GM23338 (cell line): ENCODE results near the gene TXNDC9. TPM values are rescaled to one million over a fixed set of nuclear protein-coding genes. Genes with fewer than 3 reads are reported as not detected.
"Not testable (repeated sequence)": the region's sequence is repeated elsewhere in the genome, so short reads cannot be mapped to it uniquely, and the experiment has no call there.

Experiments used
- ATAC-seq: fragments of 200-7000 bp; cut with Tn5 transposase; 3 replicates; pipeline ENCODE4 v1.9.1; 2020
- DNase-seq: peaks from one replicate; pipeline ENCODE4 v3.0.0-alpha.2; 2015; ENCODE audit warnings: low spot score
- H2AFZ ChIP-seq: fragments of 200-600 bp; sonication (generic); 2 replicates; pipeline ENCODE4 v1.8.0; 2016; ENCODE audit warnings: antibody characterized with exemption, mild to moderate bottlenecking, moderate library complexity
- H3F3A ChIP-seq: fragments of 200-600 bp; sonication (generic); replicated peaks from 2 replicates; pipeline ENCODE4 v1.8.0; 2017; ENCODE audit warnings: antibody characterized with exemption, mixed run types, low read depth
- H3K27ac ChIP-seq: fragments of 200-600 bp; sonication (generic); 2 replicates; pipeline ENCODE4 v1.6.1; 2016; ENCODE audit warnings: low read depth
- H3K27me3 ChIP-seq: fragments of 200-600 bp; sonication (generic); 2 replicates; pipeline ENCODE4 v1.8.0; 2016; ENCODE audit warnings: mild to moderate bottlenecking, mixed run types, moderate library complexity; ENCODE audit not compliant: insufficient read depth
- H3K36me3 ChIP-seq: fragments of 200-600 bp; sonication (generic); 2 replicates; pipeline ENCODE4 v1.8.0; 2016; ENCODE audit warnings: mild to moderate bottlenecking; ENCODE audit not compliant: insufficient read depth
- H3K4me1 ChIP-seq: fragments of 200-600 bp; sonication (generic); 2 replicates; pipeline ENCODE4 v1.8.0; 2016; ENCODE audit warnings: mild to moderate bottlenecking, moderate library complexity; ENCODE audit not compliant: insufficient read depth
- H3K4me2 ChIP-seq: fragments of 200-600 bp; sonication (generic); 2 replicates; pipeline ENCODE4 v1.7.1; 2017; ENCODE audit warnings: mixed run types
- H3K4me3 ChIP-seq: fragments of 200-600 bp; sonication (generic); 2 replicates; pipeline ENCODE4 v1.6.1; 2016; ENCODE audit warnings: mixed run types
- H3K79me2 ChIP-seq: fragments of 200-600 bp; sonication (generic); replicated peaks from 2 replicates; pipeline ENCODE4 v1.8.0; 2017; ENCODE audit warnings: mild to moderate bottlenecking; ENCODE audit not compliant: insufficient read depth
- H3K9me2 ChIP-seq: fragments of 200-600 bp; sonication (generic); 2 replicates; pipeline ENCODE4 v1.8.0; 2017; ENCODE audit not compliant: insufficient read depth
- H4K20me1 ChIP-seq: fragments of 200-600 bp; sonication (generic); replicated peaks from 2 replicates; pipeline ENCODE4 v1.8.0; 2017; ENCODE audit warnings: mild to moderate bottlenecking; ENCODE audit not compliant: insufficient read depth
- H3K27ac Mint-ChIP-seq: 2 replicates; pipeline ENCODE4 v1.8.0; 2020; ENCODE audit warnings: inconsistent platforms, mild to moderate bottlenecking, moderate library complexity, mixed read lengths
- H3K27me3 Mint-ChIP-seq: 3 replicates; pipeline ENCODE4 v1.8.0; 2022; ENCODE audit warnings: low read depth, mild to moderate bottlenecking, moderate library complexity, mixed read lengths, inconsistent platforms; ENCODE audit not compliant: insufficient read depth, poor library complexity
- H3K36me3 Mint-ChIP-seq: 3 replicates; pipeline ENCODE4 v1.8.0; 2021; ENCODE audit warnings: low read depth, mild to moderate bottlenecking, inconsistent platforms, moderate library complexity, mixed read lengths
- H3K4me1 Mint-ChIP-seq: 3 replicates; pipeline ENCODE4 v1.8.0; 2020; ENCODE audit warnings: mild to moderate bottlenecking, inconsistent platforms, mixed read lengths
- H3K4me3 Mint-ChIP-seq: 3 replicates; pipeline ENCODE4 v1.8.0; 2021; ENCODE audit warnings: moderate library complexity, mild to moderate bottlenecking, inconsistent platforms, mixed read lengths
- H3K9me3 Mint-ChIP-seq: 3 replicates; pipeline ENCODE4 v1.8.0; 2020; ENCODE audit warnings: moderate library complexity, mild to moderate bottlenecking, inconsistent platforms, mixed read lengths
- EZH2 ChIP-seq: fragments of 200-600 bp; sonication (generic); IDR thresholded peaks from one replicate; pipeline ENCODE4 v1.8.0; 2017; ENCODE audit warnings: antibody characterized with exemption, mild to moderate bottlenecking, low read depth; ENCODE audit not compliant: unreplicated experiment
- REST ChIP-seq: IDR thresholded peaks from one replicate; pipeline ENCODE4 v1.6.1; 2018; ENCODE audit warnings: antibody characterized with exemption; ENCODE audit not compliant: unreplicated experiment
- ZNF114 ChIP-seq: fragments of 250-450 bp; sonication (Bioruptor Pico); IDR thresholded peaks from 2 replicates; pipeline ENCODE4 v1.5.0; 2020; ENCODE audit warnings: mild to moderate bottlenecking, moderate library complexity
- ZNF462 ChIP-seq: fragments of 250-450 bp; sonication (Bioruptor Pico); IDR thresholded peaks from 2 replicates; pipeline ENCODE4 v1.5.0; 2020; ENCODE audit warnings: mild to moderate bottlenecking, moderate library complexity
- polyA plus RNA-seq: library from polyadenylated mRNA; unstranded; fragments of >200 nt; fragmentation: Nextera tagmentation; extraction: Ambion mirVana; gene quantifications from 2 replicates; pipeline ENCODE4 v1.2.1, GENCODE V29; 2016
- total RNA-seq: library from RNA; depleted of rRNA; stranded (reverse); fragments of >200 nt; shearing (Covaris generic); gene quantifications from 2 replicates; pipeline ENCODE4 v1.2.3, GENCODE V29; 2014

Gene TXNDC9
- total and polyA plus RNA-seq, 2 experiments from 2014 or later = 54.4 to 67.4 TPM

- no peak for TF ChIP-seq ZNF462
- TF ChIP-seq ZNF114 (CRISPR knock-in tag) = no peak
- TF ChIP-seq EZH2 = no peak
- no peak for TF ChIP-seq REST
Observed at GRCh38 chr2:99356853-99357252, 20.7 kb upstream of the TXNDC9 start (continued).

- DNase-seq, H3K36me3 ChIP-seq, H3K4me2 ChIP-seq, H3K27me3 ChIP-seq, H3K9me3 Mint-ChIP-seq, H3K27me3 Mint-ChIP-seq, H3K27ac Mint-ChIP-seq, H3K4me1 Mint-ChIP-seq, H2AFZ ChIP-seq, ATAC-seq, H3F3A ChIP-seq, H3K36me3 Mint-ChIP-seq, H3K4me3 Mint-ChIP-seq, H3K4me3 ChIP-seq, H3K27ac ChIP-seq, H3K9me2 ChIP-seq: not testable (repeated sequence)
- Histone ChIP-seq H3K4me1 (peaks cover 15% of the 10 kb centered on the region), H3K79me2 (peaks cover 100% of the 10 kb centered on the region), H4K20me1 (peaks cover 49% of the 10 kb centered on the region)
Observed at GRCh38 chr2:99354825-99355224, 18.7 kb upstream of the TXNDC9 start.
